HG03439 (cell line): ENCODE results near the gene RIT1.
"Not testable (repeated sequence)": the region's sequence is repeated elsewhere in the genome, so short reads cannot be mapped to it uniquely, and the experiment has no call there.

ENCODE experiments used
- ATAC-seq: cut with Tn5 transposase; IDR thresholded peaks from one replicate; pipeline ENCODE4 v1.9.1; 2021; ENCODE audit warnings: mild to moderate bottlenecking, moderate library complexity; ENCODE audit not compliant: unreplicated experiment

The RIT1 gene

GRCh38 chr1:155895617-155896016, 15.5 kb downstream of the RIT1 start:
- not testable (repeated sequence) for ATAC-seq

DNA sequence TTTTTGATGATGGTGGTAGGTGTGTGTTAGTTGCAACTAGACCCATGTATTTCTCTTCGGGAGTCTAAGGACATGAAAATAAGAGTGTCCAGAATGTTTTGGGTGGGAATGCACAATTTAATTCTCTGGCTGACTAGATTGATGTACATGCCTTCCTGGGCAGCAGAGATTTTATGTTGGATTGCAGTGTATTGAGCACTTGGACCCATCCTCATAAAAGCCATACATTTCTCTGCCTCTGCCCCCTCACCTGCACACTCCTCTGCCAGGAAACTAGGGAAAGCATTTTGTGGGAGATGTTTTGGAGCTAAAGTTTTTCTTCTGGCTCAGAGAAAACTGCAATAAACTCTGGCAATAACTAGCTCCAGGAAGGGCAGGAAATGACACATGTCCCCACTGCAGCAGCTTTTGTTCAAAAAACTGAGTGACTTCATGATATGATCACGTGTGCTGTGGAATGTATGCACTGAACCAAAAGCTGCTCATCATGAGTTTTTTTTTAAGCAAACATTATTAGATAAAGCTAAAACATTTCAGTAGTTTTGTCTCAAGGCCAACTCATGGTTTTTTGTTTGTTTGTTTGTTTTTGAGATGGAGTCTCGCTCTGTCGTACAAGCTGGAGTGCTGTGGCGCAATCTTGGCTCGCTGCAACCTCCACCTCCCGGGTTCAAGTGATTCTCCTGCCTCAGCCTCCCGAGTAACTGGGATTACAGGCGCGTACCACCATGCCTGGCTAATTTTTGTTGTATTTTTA, 17.6 kb downstream of the RIT1 start:
- no peak for ATAC-seq

DNA sequence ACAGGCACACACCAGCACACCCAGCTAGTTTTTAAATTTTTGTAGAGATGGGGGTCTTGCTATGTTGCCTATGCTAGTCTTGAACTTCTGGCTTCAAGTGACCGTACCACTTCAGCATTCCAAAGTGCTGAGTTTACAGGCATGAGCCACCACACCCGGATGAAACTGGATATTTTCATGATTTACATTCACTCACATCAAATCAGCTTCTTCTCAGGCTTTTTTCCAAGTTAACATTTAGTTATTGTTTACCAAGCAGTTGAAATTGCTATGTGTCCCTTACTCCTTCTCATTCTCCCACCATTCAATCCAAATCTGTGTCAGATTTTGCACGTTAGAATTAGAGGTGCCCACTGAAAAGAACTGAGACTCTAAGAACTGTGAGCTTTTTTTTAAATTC, 18.4 kb downstream of the RIT1 start:
- ATAC-seq: no peak

- no peak for ATAC-seq
Observed at GRCh38 chr1:155890251-155890650, 20.9 kb downstream of the RIT1 start.

- no peak for ATAC-seq
Observed at GRCh38 chr1:155889566-155889965, 21.6 kb downstream of the RIT1 start.

GRCh38 chr1:155888481-155888880, 22.7 kb downstream of the RIT1 start:
- no peak for ATAC-seq

DNA sequence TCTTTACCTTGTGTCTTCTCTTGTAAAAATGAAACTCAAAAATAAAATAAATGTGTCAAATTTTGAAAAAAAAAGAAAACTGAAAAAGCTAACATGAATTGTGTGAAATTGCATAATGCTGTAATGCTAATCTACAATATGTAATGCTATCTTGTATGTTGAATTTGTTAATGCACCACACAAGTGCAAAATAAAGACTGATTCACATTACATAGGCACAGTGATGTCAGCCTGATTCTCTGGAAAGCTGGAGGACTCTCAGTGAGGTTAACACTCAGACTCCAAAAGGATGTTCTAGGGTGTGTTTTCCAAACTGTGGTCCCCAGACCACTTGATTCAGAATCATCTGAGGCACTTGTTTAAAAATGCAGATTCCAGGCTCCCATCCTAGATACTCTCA, 26.2 kb downstream of the RIT1 start:
- ATAC-seq: no peak

DNA sequence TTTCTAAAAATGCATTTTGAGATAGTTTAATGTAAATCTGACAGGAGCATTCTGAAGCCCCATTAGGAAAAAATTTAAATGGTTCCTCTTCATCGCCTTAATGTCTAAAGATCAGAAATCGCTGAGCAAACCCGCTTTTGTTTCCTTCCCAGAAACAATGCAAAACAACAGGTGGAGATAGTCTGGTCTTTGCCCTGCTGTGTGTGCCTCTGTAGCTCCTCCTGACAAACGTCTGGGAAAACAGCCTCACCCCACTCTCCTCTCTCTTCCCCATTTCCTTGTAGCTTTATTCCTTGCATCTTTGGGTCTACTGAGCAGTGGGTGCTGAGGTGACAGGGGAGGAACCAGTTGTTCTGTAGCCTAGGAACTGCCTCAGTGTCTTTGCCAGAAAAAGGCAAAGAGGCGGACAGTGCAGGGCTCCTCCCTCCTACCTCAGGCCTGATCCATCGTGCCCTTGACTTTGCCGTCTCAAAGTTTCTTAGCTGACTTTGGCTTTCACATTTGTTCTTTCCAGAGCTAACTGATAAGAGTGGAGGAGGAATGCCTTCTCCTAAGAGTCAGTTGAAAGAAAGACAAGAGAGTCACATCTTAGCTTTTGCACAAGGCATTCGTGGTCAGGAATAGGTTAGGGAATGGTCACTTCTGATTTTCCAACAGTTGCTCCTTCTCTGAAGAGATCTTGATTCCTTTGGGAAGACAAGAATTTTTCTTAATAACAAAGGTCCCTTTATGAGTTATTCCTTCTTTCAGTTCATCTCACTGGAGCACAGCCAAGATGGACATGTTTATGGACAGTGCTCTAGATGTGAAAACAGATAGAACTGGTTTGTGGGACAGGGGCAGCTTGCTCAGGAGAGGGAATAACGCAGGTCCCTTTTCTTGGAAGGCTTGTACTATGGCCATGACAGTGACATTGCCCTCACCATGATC, 26.9 kb downstream of the RIT1 start:
- no peak for ATAC-seq

GRCh38 chr1:155882766-155883165, 28.4 kb downstream of the RIT1 start:
- no peak for ATAC-seq

- no peak for ATAC-seq
Observed at GRCh38 chr1:155882235-155882634, 28.9 kb downstream of the RIT1 start.

DNA sequence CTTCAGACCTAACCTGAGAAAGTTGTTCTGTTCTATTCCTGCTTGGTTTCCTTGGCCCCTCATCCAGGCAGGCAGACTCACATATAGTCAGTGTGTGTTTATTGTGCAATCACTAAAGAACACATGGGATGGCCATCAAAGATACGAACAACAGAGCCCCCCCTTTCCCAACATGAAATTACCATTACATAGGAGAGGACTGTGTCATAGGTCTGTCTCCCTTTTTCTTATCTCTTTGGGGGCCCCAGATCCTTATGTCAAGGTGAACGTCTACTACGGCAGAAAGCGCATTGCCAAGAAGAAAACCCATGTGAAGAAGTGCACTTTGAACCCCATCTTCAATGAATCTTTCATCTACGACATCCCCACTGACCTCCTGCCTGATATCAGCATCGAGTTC, 30.2 kb downstream of the RIT1 start:
- ATAC-seq: no peak

GRCh38 chr1:155880251-155880650, 30.9 kb downstream of the RIT1 start:
- no peak for ATAC-seq

DNA sequence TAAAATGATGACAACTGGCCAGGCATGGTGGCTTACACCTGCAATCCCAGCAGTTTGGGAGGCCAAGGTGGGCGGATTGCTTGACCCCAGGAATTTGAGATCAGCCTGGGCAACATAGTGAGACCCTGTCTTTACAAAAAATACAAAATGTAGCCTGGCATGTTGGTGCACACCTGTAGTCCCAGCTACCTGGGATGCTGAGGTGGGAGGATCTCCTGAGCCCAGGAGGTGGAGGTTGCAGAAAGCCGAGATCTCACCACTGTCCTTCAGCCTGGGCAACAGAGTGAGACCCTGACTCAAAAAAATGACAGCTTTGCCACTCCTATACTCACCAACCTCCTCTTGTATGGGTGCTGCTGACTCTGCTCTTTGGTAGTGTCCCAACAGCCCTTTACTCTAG, 33.2 kb downstream of the RIT1 start:
- no peak for ATAC-seq

DNA sequence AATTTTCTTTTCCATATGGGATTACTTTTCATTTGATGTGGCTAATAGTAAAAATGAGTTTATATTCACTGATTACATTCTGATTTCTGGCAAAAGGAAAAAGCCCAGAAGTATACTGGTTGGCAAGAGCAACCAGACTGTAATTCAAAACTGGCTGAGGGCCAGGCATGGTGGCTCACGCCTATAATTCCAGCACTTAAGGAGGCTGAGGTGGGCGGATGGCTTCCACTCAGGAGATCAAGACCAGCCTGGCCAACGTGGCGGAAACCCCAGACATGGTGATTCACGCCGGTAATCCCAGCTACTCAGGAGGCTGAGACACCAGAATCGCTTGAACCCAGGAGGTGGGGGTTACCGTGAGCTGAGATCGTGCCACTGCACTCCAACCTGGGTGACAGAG, 37.3 kb downstream of the RIT1 start:
- no peak for ATAC-seq

GRCh38 chr1:155872527-155872926, 38.6 kb downstream of the RIT1 start:
- no peak for ATAC-seq

DNA sequence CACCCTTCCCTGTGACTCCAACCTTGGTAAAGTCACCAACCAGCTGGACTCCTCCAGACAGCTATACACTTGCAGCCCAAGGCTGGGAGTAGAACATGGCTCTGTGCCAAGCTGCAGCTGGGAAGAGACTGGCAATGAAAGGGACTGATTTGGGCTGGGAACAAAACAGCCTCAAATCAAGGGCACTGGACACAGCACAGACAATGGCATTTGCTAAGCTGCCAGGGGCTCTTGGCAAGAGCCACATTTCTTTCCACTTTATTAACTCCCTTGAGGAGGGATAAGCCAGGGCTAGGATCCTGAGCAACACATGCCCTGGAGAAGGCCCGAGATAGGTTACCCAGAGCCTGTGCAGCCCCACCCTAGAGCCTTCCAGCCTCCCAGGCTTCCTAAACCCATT, 39.8 kb downstream of the RIT1 start:
- ATAC-seq: no peak

DNA sequence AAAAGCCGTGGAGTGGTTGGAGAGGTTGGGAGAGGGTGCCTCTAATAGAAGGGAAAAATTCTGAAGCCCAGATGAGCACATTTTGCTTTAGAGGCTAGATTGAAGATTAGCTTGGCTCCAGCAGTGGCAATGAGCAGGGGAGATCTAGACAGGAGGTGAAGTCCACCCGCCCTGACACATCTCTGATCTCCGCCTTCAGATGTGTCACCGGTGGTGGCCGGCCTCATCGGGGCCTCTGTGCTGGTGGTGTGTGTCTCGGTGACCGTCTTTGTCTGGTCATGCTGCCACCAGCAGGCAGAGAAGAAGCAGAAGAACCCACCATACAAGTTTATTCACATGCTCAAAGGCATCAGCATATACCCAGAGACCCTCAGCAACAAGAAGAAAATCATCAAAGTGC, 43.4 kb downstream of the RIT1 start:
- no peak for ATAC-seq

DNA sequence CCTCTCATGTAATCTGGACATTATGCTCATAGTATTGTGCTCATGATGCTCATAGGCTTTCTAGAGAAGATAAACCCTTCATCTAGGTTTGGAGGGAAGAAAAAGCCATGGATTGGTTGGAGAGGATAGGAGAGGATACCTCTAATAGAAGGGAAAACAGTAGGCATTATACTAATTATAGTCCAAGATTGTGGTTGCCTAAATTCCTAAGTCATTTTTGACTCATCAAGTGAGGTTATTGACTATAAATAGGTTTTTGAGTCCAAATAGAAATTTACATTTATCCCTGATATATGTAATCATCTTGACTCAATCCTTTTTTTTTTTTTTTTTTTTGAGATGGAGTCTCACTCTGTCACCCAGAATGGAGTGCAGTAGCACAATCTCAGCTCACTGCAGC, 46.8 kb downstream of the RIT1 start:
- no peak for ATAC-seq

- ATAC-seq: no peak
Observed at GRCh38 chr1:155861896-155862295, 49.3 kb downstream of the RIT1 start.

DNA sequence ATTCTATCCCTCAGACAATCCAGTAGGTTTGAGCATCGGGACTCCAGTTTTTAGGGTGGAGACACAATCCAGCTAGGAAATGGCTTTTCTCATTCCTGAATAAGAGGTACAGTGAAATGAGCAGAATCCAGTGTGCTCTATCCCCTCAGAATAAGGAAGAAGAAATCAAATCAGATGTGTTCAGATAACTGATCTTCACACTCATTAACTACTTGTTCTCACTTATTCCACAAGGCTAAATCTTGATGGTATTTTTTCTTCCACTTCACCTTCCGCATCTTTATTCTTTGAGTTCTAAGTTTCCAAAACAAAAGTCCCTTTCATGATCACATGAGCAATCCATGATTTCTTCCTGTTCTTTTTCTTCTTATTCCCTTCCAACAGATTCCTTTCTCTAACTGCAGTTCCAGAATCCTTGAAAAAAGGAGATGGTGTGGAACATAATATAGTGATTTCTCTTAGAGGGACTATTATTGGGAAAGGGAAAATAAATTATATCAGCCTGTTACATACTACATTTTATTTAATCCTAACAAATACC, 50.1 kb downstream of the RIT1 start:
- ATAC-seq: no peak

- no peak for ATAC-seq
Observed at GRCh38 chr1:155859881-155860871, 51.0 kb downstream of the RIT1 start.
